ENCODE results near the gene C22orf23. TPM values are rescaled to one million over a fixed set of nuclear protein-coding genes. Genes with fewer than 3 reads are reported as not detected.

Gene C22orf23
- total RNA-seq, 1 donor from 2014 or later: not detected

Small RNA genes within 50 kb of the gene (microRNA-seq; reads per million reads assigned to microRNA genes)
- gene MIR4534 (not detected), gene MIR6820 (13.4 reads per million, percentile 41 among the genes with 10 or more reads in this experiment)

Other genes starting within 250 kb of the C22orf23 start
- 12.8 and 14.3 TPM in 2 replicates for gene GCAT, start 145.7 kb downstream of the C22orf23 start, total RNA-seq
- gene GALR3, start 130.2 kb downstream of the C22orf23 start, total RNA-seq: not detected in 2 replicates
- 19.9 and 21.5 TPM in 2 replicates for gene ANKRD54, start 109.3 kb downstream of the C22orf23 start, total RNA-seq
- 294 and 323 TPM in 2 replicates for gene EIF3L, start 104.2 kb downstream of the C22orf23 start, total RNA-seq
- gene MICALL1, start 47.3 kb downstream of the C22orf23 start, total RNA-seq: 124 and 131 TPM in 2 replicates
- gene POLR2F, start 98 bp upstream of the C22orf23 start, total RNA-seq: 129 and 149 TPM in 2 replicates
- 0.10 and 0.34 TPM in 2 replicates for gene SOX10, start 31.0 kb upstream of the C22orf23 start, total RNA-seq
- 20.7 and 22.9 TPM in 2 replicates for gene PICK1, start 103.8 kb upstream of the C22orf23 start, total RNA-seq
- gene SLC16A8, start 130.6 kb upstream of the C22orf23 start, total RNA-seq: not detected in 2 replicates
- 0.54 and 0.94 TPM in 2 replicates for gene BAIAP2L2, start 157.1 kb upstream of the C22orf23 start, total RNA-seq
- gene PLA2G6, start 228.2 kb upstream of the C22orf23 start, total RNA-seq: 9.7 and 10.0 TPM in 2 replicates
- gene MAFF, start 248.4 kb upstream of the C22orf23 start, total RNA-seq: 12.0 and 18.2 TPM in 2 replicates

All from astrocyte (in vitro differentiated cells and primary cell).